Stimulated activated CD8-positive, alpha-beta memory T cell treated with anti-CD3 and anti-CD28 coated beads, Interleukin-2, amount 100 ng/mL, for 1 hour (primary cell): ENCODE measurements around the gene VWA3B.
"Not testable (repeated sequence)": the region's sequence is repeated elsewhere in the genome, so short reads cannot be mapped to it uniquely, and the experiment has no call there.

ENCODE experiments used
- DNase-seq, 2 donors: peaks; one replicate each; pipeline ENCODE4 v3.0.0-alpha.2; 2020; ENCODE audit warnings: low read depth in 2 of 2

Gene VWA3B, protein sequence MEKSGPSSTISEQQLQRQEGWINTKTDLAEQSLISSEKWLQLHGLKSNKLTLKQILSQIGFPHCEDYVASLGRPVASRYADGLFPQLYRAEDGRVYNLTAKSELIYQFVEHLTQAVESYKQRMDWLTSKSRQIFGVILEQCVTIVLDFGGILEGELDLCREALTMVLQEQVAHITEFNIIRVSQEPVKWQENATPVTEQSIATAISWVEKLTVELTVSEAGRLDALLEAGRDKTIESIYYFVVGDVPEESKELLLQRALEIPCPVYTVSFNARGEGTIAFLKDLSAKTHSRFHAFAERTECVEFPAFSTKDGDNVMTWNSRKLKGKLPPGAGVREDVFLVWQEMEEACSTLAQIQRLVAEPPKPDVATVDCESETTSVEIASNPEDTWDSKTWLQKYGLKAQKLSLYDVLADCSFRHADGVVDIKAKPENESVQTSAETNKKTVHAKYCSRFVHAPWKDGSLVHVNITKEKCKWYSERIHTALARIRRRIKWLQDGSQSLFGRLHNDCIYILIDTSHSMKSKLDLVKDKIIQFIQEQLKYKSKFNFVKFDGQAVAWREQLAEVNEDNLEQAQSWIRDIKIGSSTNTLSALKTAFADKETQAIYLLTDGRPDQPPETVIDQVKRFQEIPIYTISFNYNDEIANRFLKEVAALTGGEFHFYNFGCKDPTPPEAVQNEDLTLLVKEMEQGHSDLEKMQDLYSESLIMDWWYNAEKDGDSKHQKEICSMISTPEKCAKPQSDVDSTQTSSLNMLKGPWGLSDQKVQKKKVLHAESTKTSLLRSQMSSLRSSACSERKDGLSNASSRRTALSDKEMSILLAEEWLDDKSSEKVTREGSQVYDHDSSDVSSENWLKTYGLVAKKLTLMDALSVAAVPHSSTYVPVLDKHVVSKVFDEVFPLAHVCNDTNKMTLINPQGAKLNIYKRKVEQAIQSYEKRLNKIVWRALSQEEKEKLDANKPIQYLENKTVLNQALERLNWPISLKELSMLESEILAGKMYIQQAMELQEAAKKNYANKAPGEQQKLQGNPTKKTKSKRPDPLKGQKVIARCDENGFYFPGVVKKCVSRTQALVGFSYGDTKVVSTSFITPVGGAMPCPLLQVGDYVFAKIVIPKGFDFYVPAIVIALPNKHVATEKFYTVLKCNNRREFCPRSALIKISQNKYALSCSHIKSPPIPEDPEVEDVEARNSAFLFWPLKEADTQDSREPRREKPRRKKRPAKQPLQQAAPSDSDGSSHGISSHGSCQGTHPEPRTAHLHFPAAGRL (N-terminal part only)

DNA sequence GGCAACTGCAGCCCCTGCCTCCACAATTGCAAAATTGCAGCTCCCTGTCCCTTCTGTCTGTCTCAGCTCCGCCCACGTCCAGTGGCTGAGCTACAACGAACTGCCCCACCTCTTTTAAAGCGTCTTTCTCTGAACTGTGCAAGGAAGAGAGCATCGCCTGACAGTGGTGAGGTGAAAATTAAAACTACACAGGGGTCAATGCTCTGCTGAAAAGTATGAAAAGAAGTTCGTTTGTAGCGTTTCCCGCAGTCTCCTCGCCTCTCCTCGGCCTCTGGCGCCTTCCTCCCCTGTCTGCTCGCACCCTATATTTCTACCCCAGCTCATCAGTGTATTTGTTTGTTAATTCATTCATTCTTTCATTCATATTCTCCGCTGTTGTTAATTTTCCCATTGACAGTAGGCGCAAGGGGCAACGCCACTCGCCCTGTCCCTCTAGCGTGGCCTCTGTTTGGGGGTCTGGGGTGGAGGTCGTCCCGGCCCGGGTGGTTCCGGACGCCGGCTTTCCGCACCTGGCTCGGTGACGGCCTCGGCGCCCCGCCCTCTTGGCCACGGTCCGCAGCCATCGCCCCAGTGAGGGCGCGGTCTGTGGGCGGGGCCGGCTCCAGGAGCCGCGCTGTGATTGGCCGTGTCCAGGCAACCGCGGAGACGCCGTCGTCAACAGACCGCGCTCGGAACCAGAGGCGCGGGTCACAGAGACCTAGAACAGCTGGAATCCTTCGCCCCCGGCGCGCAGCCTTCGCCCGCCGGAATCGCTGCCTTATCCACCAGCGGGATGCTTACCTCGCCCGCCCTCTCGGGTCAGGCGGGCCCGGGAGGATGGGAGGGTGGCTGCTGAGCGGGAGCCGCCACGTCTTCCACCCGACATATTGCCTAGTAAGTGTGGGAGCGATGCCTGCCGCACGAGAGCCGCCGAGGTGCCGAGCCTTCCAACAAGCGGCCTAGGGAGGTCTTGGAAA is at the start of gene VWA3B:
VWA3B (plus strand) TSS at position 677 of the 956 bp plus-strand sequence. CDS start 5,926 bp downstream, outside the sequence.
- no peak for DNase-seq

DNA sequence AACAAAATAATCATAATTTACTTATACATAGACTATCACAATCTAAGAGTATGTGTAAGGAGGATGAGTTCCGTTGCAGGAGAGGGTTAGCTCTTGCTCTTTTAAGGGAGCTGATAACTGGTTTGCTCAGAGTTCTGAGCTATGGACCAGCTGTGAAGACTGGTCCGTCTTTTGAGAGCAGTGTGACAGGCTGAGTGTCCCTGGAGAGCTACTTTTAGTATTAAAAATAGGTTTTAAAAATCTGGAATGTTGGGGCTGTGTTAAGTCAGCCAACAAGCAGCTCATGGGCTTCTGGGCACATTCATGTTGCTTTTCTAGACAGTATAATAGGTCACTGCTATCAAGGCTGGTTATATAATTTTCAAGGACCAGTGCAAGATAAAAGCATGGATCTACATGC is 49.8 kb upstream of the VWA3B start:
- no peak for DNase-seq

- no peak for DNase-seq
Observed at GRCh38 chr2:98037666-98038336, 49.2 kb upstream of the VWA3B start.

DNA sequence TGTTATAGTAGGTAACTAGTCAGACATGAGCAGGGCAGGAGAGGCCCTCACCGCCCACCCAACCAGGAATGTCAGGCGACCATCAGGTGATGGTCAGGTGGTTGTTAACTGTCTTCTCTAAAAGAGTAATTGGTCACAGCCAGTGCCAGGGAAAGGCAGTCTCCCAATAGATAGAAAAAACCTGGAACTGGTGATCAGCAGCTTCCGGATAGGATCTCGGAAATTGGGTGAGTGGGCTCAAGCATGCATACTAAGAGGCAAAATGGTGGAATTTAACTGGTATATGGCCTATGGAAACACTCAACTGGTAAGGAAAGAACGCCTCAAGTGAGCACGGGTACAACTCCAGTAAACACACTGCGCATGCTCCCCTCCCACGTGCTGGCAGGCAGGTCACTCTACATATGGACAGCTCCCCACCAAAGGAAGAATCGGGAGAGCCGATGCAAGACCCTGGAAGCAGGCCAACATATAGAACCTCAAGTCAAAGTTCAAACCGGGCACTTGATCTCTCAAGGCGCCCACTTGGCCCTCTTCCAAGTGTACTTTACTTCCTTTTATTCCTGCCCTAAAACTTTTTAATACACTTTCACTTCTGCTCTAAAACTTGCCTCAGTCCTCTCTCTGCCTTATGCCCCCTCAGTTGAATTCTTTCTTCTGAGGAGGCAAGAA is 47.7 kb upstream of the VWA3B start:
- no peak for DNase-seq

DNA sequence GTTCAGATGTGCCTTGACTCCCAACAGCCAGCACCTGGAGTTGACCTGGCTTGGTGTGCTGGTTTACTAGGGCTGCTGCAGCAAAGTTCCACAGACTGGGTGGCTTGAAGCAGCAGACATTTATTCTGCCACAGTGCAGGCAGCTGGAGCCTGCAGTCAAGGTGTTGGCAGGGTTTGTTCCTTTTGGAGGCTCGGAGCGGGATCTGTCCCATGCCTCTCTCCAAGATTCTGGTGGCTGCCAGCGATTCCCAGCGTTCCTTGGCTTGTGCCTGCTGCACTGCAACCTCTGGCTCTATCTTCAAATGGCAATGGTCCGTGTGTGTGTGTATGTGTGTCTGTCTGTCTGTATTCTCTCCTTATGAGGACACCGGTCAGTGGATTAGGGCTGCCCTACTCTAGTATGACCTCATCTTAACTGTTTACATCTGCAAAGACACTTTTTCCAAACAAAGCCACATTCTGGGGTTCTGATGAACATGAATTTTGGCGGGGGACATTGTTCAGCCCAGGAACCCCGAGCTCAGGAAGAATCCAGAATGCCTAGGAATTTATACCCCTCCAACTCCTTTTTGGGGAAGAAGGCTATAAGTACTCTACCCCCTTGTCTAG is 46.5 kb upstream of the VWA3B start:
- no peak for DNase-seq

DNA sequence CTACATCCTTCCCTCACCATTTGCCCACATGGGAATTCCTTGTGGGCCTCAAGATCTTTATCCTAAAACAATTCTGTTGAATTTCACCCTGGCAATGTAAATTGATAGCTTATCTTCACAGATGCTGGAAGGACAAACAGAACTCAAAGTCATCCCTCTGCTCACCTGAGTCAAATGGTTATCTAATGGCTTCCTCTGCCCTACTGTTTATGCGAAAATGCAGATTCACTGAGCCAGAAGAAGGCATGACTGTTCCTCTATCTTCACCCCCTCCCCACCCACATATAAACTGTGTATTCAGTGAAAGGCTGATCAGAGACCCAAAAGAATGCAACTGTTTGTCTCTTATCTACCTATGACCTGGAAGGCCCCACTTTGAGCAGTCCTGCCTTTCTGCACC is 43.9 kb upstream of the VWA3B start:
- DNase-seq = no peak

DNA sequence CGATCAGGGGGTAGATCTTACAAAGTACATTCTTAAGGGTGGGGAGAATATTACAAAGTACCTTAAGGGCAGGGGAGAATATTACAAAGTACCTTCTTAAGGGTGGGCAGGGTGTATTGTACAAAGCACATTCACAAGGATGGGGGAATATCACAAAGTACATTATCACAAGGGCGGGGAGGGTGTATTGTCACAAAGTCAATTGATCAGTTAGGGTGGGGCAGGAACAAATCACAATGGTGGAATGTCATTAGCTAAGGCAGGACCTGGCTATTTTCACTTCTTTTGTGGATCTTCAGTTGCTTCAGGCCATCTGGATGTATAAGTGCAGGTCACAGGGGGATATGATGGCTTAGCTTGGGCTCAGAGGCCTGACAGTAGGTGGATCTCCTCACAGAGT is 42.2 kb upstream of the VWA3B start:
- DNase-seq = not testable (repeated sequence)

DNA sequence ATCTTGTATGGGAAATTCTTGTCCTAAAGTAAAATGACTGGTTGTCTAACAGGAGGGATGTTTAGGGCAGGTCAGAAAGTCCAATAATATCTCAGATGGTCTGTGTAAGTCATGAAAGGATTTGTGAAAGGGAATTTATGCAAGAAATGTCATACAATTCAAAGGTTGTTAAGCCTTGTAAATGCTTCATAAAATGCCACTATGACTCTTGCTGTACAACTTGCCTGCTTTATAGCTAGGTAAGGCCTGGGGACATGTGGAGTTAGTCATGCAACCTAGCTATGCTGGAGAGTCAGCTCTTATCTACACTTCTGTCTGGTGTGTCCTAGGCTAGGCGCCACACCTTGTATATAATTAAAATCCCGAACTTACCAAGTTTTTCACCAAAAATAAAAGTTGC is 36.9 kb upstream of the VWA3B start:
- no peak for DNase-seq

DNA sequence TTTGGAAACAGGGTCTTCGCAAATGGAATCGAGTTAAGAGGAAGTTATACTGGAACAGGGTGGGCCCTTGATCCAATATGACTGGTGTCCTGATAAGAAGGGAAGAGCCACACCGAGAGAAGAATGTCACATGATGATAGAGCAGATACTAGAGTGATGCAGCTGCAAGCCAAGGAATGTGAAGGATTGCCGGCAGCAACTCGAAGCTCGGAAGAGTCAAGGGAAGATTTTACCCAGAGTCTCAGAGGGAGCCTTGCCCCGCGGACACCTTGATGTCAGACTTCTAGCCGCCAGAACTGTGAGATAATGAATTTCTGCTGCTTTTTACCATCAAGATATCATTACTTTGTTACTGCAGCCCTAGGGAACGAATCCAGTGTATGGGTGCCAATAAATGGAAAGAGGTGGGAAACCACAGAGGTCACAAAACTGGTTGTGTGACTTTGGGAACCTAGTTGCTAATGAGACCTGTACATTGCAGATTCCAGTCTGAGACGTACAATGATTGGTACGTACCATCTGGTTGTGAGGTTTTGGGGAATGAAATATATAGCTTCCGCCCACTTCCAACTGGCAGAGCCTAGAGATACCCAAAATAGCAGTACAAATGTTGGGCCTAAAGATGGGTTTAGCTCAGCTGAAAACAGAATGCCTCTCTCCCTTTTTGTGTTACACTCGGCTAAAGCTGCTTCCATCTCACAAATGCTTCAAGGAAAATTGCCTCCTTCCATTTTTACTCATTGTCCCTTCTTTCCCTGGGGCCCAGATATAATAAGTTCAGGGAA is 28.6 kb upstream of the VWA3B start:
- no peak for DNase-seq

DNA sequence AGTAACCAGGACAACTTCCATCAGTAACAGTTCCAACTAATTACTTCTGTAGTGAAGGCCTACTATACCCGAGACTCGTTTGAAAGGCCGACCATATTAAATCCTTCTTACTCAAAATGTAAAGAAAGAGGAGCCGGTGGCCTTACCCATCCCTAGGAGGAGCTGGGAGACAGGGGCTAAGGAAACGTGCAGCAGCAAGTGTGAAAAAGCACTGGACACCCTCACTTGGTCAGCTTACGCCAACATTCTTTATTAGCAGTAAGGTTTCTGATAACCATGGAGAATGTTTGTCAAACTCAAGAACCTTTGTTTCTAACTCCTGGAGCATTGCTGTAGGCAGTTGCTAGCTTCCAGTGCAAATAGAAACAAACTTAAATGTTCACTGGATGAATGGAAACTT is 26.7 kb upstream of the VWA3B start:
- no peak for DNase-seq

- DNase-seq = no peak
Observed at GRCh38 chr2:98063291-98063854, 23.6 kb upstream of the VWA3B start.

DNA sequence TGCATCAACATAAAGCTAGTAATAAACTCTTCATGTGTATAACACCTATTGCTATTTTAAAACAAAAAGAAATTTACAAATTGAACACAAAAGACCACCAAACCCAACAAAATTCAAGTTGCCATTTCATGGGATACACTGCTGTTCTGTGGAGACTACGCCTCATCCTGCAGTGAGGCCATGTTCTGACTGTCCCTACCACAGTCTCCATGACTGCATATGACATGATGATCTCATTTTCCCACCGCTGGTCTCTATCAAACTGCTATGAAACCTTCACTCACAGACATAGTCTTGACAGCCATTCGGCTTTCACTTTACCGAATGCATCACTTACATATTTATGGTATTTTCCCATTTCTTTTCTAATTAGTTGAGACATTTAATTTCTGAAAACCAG is 21.2 kb upstream of the VWA3B start:
- no peak for DNase-seq

DNA sequence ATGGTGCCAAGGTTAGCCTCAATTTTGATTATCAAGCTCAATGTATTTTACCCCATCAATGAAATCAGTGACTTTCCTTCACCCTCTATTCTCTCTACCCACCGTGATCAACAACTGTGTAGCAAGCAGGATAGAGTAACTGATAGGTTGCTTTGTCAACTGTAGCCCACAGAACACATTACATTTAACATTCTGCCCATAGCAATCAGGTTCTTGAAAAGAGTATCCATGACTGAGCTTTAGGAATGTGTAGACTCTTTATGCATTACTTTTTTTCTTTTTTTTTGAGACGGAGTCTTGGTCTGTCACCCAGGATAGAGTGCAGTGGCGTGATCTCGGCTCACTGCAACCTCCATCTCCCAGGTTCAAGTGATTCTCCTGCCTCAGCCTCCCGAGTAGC is 19.8 kb upstream of the VWA3B start:
- no peak for DNase-seq

DNA sequence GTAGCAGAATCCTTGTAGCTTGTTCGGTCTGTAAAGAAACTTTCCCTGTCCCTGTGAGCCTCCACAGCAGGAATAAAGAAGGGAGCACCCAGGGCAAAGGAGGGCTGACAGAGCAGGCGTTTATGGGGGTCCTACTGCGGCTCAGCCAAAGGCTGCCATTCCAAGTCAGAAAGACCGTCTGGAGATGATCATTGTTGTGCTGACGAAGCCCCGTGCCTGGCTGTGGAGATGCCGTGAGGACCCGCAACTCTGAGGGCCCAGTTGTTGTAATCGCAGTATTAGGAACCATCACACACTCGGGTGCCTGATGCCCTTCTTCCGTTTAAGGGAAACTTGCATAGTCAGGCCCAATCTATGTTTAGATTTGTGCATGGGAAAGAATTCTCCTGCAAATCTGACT is 16.9 kb upstream of the VWA3B start:
- no peak for DNase-seq

DNA sequence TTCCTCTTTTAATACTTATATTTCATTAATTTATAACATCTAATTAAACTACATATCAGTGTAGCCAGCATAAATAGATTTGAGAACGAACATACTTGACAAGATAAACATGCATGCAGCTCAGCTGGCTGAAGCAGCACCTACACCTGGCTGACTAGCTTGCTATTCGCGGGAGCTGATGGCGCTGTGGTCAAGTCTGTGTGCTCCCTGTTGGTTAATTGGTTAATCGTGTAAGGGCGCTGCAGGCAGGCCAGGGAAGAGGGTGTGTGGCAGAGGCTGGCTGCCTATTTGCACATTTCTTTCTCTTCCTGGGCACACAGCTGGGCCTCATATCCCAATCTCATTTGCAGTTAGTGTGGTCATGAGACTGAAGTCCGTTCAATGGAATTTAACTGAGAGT is 14.5 kb upstream of the VWA3B start:
- DNase-seq = no peak

- DNase-seq = no peak
Observed at GRCh38 chr2:98078701-98079100, 8.3 kb upstream of the VWA3B start.

GRCh38 chr2:98084151-98084868 is 2.7 kb upstream of the VWA3B start:
- no peak for DNase-seq

DNA sequence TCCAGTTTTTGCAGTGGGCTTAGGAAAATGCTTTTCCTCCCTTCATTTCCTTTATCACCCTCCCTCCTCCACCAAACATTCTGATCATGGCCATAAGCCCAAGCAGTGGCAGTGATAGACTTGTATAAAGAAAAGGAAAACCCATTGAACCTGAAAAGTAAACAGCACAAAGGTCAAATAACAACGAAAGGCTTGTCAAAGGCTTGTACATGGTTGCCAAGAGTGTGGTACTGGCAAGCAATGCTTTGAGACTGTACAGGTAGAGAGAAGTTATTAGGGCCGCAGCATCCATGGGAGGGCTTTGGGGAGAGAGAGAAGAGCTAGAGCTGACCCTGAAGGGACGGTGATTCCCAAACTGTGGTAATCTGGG is 2.1 kb upstream of the VWA3B start:
- DNase-seq = no peak
